Activated CD4-positive, alpha-beta memory T cell treated with anti-CD3 and anti-CD28 coated beads for 36 hours (primary cell): ENCODE data around the gene PPP4R3B. TPM values are rescaled to one million over a fixed set of nuclear protein-coding genes. Genes with fewer than 3 reads are reported as not detected.
"Not testable (repeated sequence)": the region's sequence is repeated elsewhere in the genome, so short reads cannot be mapped to it uniquely, and the experiment has no call there.

Experiments used
- CTCF ChIA-PET: fragments of 350-600 bp; sonication (Branson Sonifier 250); formaldehyde crosslinking; loops from one replicate; lab custom pipeline; 2021; ENCODE audit warnings: antibody characterized with exemption, inconsistent platforms; lab: Charles Lee
- POLR2A ChIA-PET: fragments of 350-600 bp; sonication (Branson Sonifier 250); formaldehyde crosslinking; loops from one replicate; lab custom pipeline; 2021; ENCODE audit warnings: antibody characterized with exemption; lab: Charles Lee
- DNase-seq: peaks from one replicate; pipeline ENCODE4 v3.0.0-alpha.2; 2020
- H3K27ac Mint-ChIP-seq: one replicate; pipeline ENCODE4 v1.8.0; 2021; ENCODE audit warnings: mixed read lengths
- H3K27me3 Mint-ChIP-seq: one replicate; pipeline ENCODE4 v1.8.0; 2021; ENCODE audit warnings: mixed read lengths
- H3K36me3 Mint-ChIP-seq: one replicate; pipeline ENCODE4 v1.8.0; 2021; ENCODE audit warnings: mixed read lengths
- H3K4me1 Mint-ChIP-seq: one replicate; pipeline ENCODE4 v1.8.0; 2021; ENCODE audit warnings: low read depth, mixed read lengths
- H3K4me3 Mint-ChIP-seq: one replicate; pipeline ENCODE4 v1.8.0; 2021; ENCODE audit warnings: mild to moderate bottlenecking, mixed read lengths
- H3K9me3 Mint-ChIP-seq: one replicate; pipeline ENCODE4 v1.8.0; 2021; ENCODE audit warnings: mixed read lengths
- intact Hi-C: fragments of 100-400 bp; cut with micrococcal nuclease; formaldehyde crosslinking; loops from one replicate; pipeline ENCODE4 v1.15.1; 2023
- total RNA-seq, 2 experiments: library from RNA; stranded (reverse); gene quantifications; one replicate each; pipeline ENCODE4 v1.2.3, GENCODE V29; 2021

PPP4R3B gene
- total RNA-seq, 2 experiments from 2014 or later: 62.4 to 65.1 TPM

DNA sequence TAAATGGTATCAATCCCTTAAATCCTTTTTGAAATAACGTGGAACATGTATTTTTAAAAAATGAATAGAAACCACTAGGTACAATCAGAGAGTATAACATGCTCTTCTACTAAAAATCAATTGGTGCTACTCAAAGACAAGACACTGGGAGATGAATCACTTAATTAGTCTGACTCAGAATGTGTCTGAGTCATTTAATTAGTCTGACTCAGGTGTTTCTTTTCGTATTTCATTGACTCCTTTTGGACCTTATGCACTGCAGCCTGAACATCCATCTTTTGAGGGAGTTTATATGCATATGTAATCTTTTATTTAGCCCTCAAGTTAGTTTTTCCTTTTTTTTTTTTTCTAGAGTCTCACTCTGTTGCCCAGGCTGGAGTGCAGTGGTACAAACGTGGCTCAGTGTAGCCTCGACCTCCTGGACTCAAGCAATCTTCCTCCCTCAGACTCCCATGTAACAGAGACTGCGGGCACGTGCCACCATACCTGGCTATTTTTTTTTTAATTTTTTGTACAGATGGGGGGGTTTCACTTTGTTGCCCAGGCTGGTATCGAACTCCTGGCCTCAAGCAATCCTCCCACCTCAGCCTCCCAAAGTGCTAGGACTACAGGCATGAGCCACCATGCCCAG is 26.5 kb downstream of the PPP4R3B start:
- Mint-ChIP-seq H3K27ac (peak overlapping the region; percentile 33), H3K4me3 (no peak overlapping the region), H3K9me3 (no peaks in the 10 kb centered on the region), H3K27me3 (no peaks in the 10 kb centered on the region), H3K36me3 (peaks cover 9% of the 10 kb centered on the region), H3K4me1 (peaks cover 32% of the 10 kb centered on the region)
- ChIA-PET POLR2A (no interaction called here), CTCF (interaction anchor here (0.5 kb wide), 1 partner anchor 8 kb away, joined by 3 read pairs; no protein-coding TSS in a partner anchor)
- no peak for DNase-seq
- intact Hi-C loops: loop anchor here (1.0 to 5.0 kb wide), 3 partner anchors 26 to 72 kb away; partner anchors contain the start of genes CFAP36 and PPP4R3B

DNA sequence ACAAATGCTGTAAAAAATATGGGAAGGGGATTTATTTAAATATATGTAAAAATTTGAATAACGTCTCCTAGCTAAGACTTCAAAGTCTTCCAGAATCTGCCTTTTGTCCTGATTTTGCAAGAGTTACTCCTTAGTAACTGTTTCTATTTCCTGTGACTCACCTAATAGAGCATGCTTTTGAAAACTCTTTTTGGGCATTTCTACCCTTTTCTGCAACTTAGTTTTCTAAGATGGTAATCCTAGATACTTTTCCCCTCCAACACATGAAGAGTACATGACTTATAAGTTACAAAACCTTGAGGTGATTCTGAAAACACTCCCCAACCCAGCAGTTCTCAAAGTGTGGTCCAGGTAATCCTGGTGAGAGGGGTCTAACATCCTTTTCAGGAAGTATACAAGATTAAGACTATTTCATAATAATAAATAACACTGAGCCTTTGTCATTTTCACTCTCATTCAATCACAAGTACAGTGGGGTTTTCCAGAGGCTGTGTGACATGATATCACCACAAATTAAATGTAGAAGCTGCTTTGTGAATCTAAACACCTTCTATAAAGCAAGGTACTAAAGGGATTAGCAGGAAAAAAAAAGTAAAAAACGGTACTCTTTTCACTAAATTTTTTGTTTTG is 31.9 kb downstream of the PPP4R3B start:
- ChIA-PET POLR2A (no interaction called here), CTCF (no interaction called here)
- DNase-seq: no peak
- Mint-ChIP-seq H3K9me3 (no peaks in the 10 kb centered on the region), H3K4me3 (no peak overlapping the region), H3K27ac (peak overlapping the region; percentile 55), H3K36me3 (peaks cover 16% of the 10 kb centered on the region), H3K4me1 (peaks cover 25% of the 10 kb centered on the region), H3K27me3 (no peaks in the 10 kb centered on the region)
- intact Hi-C loops: no loop called here

DNA sequence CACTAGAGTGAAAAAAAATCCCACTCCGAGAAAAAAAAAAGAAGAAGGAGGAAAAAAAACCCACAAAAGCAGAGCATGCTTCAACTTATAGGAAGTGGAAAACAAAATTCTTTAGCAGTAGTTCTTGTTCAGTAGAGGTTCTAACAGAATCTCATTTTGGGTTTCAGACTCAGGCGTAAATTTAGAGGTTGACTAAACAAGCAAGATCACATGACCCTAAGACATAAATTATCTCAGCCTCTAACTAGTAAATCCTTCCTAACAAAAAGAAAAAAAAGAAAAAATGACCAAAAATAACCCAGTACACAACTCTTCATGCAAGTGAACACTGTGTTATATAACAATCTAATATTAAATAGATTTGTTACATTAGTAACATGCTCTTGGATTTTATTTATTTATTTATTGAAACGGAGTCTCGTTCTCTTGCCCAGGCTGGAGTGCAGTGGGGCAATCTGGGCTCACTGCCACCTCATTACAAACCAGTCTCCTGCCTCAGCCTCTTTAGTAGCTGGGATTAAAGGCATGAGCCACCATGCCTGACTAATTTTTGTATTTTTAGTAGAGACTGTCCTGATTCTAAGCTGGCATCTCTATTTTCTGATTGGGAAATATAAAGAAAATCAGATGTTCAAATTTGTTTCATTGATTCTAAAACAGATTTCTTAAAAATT is 35.4 kb downstream of the PPP4R3B start:
- Mint-ChIP-seq H3K9me3 (no peaks in the 10 kb centered on the region), H3K36me3 (peaks cover 27% of the 10 kb centered on the region), H3K4me1 (peaks cover 22% of the 10 kb centered on the region), H3K27me3 (no peaks in the 10 kb centered on the region), H3K4me3 (no peak overlapping the region), H3K27ac (no peak overlapping the region)
- intact Hi-C loops: loop anchor here (5.0 kb wide), 1 partner anchor 35 kb away; the partner anchor contains the start of gene PPP4R3B
- ChIA-PET CTCF (interaction anchor here (0.8 kb wide), 1 partner anchor 15 kb away, joined by 3 read pairs; no protein-coding TSS in a partner anchor), POLR2A (no interaction called here)
- no peak for DNase-seq

DNA sequence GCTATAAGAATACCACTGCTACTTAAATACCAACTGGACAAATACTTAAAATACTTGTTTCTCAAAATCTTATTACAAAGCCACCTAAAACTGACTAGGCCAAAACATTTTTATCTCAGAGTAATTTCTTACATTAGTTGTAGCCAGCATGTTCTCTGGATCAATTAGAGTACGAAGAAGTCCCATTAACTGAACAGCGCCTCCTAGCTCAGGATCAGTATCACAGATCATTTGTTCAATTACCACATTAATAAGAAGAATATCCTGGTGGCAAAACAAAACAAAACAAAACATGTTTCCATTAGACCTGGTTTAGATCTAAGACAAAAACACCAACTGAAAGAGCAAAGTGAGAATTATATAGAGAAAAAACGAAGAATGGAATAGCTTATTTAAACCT is 36.0 kb downstream of the PPP4R3B start:
- Mint-ChIP-seq H3K4me1 (peaks cover 21% of the 10 kb centered on the region), H3K36me3 (peaks cover 28% of the 10 kb centered on the region), H3K4me3 (no peak overlapping the region), H3K27ac (no peak overlapping the region), H3K27me3 (no peaks in the 10 kb centered on the region), H3K9me3 (no peaks in the 10 kb centered on the region)
- DNase-seq: no peak
- POLR2A ChIA-PET: no interaction called here
- intact Hi-C loops: loop anchor here (5.0 kb wide), 1 partner anchor 36 kb away; the partner anchor contains the start of gene PPP4R3B
- CTCF ChIA-PET: interaction anchor here (0.8 kb wide), 1 partner anchor 16 kb away, joined by 3 read pairs; no protein-coding TSS in a partner anchor

DNA sequence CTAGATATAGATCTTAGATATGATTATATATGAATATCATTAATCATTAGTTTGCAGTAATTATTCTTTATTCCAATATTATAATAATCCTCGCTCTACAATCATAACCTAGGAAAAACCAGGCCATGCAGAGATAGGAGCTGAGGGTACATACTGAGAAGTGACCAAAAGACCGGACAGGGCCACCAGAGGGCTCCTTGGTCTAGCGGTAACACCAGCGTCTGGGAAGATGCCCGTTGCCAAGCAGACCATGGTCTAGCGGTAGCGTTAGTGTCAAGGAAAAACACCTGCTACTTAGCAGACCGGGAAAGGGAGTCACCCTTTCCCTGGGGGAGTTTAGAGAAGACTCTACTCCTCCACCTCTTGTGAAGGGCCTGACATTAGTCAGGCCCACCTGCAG is 48.4 kb downstream of the PPP4R3B start:
- H3K9me3 Mint-ChIP-seq, DNase-seq, intact Hi-C loops, H3K4me1 Mint-ChIP-seq, H3K27me3 Mint-ChIP-seq, POLR2A ChIA-PET, H3K27ac Mint-ChIP-seq, H3K4me3 Mint-ChIP-seq: not testable (repeated sequence)
- H3K36me3 Mint-ChIP-seq: peaks cover 32% of the 10 kb centered on the region
- CTCF ChIA-PET: interaction anchor here (1.8 kb wide), 1 partner anchor 13 kb away, joined by 4 read pairs; no protein-coding TSS in a partner anchor

DNA sequence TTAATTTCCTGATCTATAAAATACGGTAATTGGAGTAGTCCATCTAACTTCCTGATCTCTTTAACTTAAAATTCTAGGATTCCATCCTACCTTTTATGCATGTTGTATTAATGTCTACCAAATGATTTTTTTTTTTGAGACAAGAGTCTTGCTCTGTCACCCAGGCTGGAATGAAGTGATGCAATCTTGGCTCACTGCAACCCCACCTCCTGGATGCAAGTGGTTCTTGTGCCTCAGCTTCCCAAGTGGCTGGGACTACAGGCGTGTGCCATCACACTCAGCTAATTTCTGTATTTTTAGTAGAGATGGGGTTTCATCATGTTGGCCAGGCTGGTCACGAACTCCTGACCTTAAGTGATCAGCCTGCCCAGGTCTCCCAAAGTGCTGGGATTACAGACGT is 50.1 kb downstream of the PPP4R3B start:
- POLR2A ChIA-PET: interaction anchor here (0.7 kb wide), 1 partner anchor 1625 kb away, joined by 3 read pairs; no protein-coding TSS in a partner anchor
- Mint-ChIP-seq H3K27ac (peak overlapping the region; percentile 33), H3K27me3 (no peaks in the 10 kb centered on the region), H3K9me3 (no peaks in the 10 kb centered on the region), H3K4me1 (peaks cover 9% of the 10 kb centered on the region), H3K4me3 (no peak overlapping the region), H3K36me3 (peaks cover 39% of the 10 kb centered on the region)
- CTCF ChIA-PET: interaction anchor here (1.8 kb wide), 1 partner anchor 11 kb away, joined by 4 read pairs; no protein-coding TSS in a partner anchor
- intact Hi-C loops: no loop called here
- no peak for DNase-seq

DNA sequence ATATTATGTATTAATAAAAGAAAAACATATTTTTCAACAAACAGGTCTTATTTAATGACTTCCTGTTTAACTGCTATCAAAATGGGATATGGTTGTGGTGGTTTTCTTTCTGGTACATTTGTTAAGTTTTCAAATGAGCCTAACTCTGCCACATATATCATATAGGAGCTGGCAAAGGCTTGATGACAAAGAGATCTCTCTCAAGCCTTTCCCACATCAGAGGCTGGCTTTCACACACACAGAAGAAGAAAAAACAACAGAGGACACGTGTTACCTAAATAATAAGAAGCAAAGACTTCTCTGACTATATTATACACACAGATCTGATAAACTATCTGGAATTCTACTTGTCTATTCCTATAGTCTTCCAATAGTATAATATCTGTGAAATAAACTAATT is 51.8 kb downstream of the PPP4R3B start:
- Mint-ChIP-seq H3K9me3 (peaks cover 6% of the 10 kb centered on the region), H3K4me1 (peaks cover 9% of the 10 kb centered on the region), H3K27ac (peak overlapping the region; percentile 11), H3K4me3 (no peak overlapping the region), H3K36me3 (peaks cover 55% of the 10 kb centered on the region), H3K27me3 (no peaks in the 10 kb centered on the region)
- DNase-seq: no peak
- intact Hi-C loops: no loop called here
- POLR2A ChIA-PET: no interaction called here
- CTCF ChIA-PET: no interaction called here

DNA sequence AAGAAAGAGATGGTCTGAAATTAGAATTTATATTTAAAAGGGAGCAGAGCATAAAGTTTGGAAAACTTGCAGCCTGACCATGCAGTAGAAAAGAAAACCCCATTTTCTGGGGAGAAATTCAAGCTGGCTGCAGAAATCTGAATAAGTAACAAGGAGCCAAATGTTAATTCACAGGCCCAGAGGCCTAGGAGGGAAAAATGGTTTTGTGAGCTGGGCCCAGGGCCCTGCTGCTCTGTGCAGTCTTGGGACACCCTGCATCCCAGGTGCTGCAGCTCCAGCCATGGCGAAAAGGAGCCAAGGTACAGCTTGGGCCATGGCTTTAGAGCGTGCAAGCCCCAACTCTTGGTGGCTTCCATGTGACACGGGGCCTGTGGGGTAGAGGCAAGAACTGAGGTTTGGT is 56.6 kb downstream of the PPP4R3B start:
- H3K4me1 Mint-ChIP-seq: peaks cover 2% of the 10 kb centered on the region
- no peak overlapping the region for H3K27ac Mint-ChIP-seq
- H3K27me3 Mint-ChIP-seq: no peaks in the 10 kb centered on the region
- no peak for DNase-seq
- H3K36me3 Mint-ChIP-seq: peaks cover 58% of the 10 kb centered on the region
- ChIA-PET CTCF (no interaction called here), POLR2A (interaction anchor here (0.6 kb wide), 1 partner anchor 146 kb away, joined by 4 read pairs; no protein-coding TSS in a partner anchor)
- intact Hi-C loops: no loop called here
- peaks cover 6% of the 10 kb centered on the region for H3K9me3 Mint-ChIP-seq
- no peak overlapping the region for H3K4me3 Mint-ChIP-seq

DNA sequence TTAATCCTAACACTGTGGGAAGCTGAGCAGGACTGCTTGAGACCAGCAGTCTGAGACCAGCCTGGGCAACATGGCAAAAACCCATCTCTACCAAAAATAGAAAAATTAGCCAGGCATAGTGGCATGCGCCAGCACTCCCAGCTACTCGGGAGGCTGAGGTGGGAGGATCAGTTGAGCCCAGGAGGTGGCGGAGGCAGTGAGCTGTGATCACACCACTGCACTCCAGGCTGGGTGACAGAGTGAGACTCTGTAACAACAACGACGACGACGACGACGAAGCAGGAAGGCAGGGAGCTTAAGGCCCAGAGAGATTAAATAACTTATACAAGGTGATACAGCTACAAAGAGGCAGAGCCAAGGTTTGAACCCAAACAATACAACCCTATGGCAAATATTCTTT is 60.6 kb downstream of the PPP4R3B start:
- Mint-ChIP-seq H3K9me3 (peaks cover 5% of the 10 kb centered on the region), H3K27ac (no peak overlapping the region), H3K4me3 (no peak overlapping the region), H3K27me3 (no peaks in the 10 kb centered on the region), H3K4me1 (no peaks in the 10 kb centered on the region), H3K36me3 (peaks cover 45% of the 10 kb centered on the region)
- ChIA-PET POLR2A (no interaction called here), CTCF (no interaction called here)
- DNase-seq: no peak
- intact Hi-C loops: no loop called here

DNA sequence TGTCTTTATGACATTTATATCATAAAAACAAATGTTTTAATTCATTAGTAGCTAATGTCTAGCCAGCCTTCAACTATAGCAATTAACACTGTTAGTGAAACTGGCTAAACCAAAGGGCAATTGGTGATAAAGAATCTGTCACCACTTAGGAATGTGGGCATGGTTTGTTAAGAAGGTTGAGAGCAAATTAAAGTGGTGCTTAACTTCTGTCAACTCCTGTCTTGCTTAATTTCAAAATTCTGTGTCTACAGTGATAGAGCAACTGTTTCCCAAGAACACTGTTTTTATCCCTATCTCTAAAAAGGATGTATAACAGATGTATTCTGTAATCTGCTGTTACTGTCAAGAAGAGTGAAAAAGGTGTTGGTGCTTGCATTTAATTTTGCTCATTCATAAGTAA is 61.4 kb downstream of the PPP4R3B start:
- CTCF ChIA-PET: interaction anchor here (1.1 kb wide), 1 partner anchor 12 kb away, joined by 4 read pairs; no protein-coding TSS in a partner anchor

DNA sequence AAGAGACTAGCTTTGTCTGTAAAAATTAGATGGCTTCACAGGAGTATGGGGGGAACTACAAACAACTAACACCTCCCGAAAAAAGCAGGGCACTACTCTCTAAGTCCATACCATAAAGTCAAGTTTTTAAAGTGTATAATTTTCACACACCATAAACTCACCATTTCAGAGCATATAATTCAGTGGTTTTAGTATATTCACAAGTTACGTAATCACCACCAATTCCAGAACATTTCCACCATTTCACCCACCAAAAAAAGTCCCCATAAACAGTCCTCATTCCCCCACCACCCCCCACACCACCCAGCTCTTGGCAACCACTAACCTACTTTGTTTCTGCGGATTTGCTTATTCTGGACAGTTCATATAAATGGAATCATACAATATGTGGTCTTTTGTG is 64.1 kb downstream of the PPP4R3B start:
- POLR2A ChIA-PET: no interaction called here
- H3K27ac Mint-ChIP-seq: no peak overlapping the region
- H3K27me3 Mint-ChIP-seq: no peaks in the 10 kb centered on the region
- no peak for DNase-seq
- intact Hi-C loops: loop anchor here (5.0 kb wide), 1 partner anchor 49 kb away; no protein-coding TSS in a partner anchor
- H3K4me3 Mint-ChIP-seq: no peak overlapping the region
- H3K9me3 Mint-ChIP-seq: no peaks in the 10 kb centered on the region
- H3K36me3 Mint-ChIP-seq: peaks cover 28% of the 10 kb centered on the region
- H3K4me1 Mint-ChIP-seq: no peaks in the 10 kb centered on the region
- CTCF ChIA-PET: no interaction called here

More for the DNA sequence above, 61.4 kb downstream of the PPP4R3B start:
- Mint-ChIP-seq H3K4me1 (no peaks in the 10 kb centered on the region), H3K9me3 (no peaks in the 10 kb centered on the region), H3K27ac (no peak overlapping the region), H3K27me3 (no peaks in the 10 kb centered on the region), H3K36me3 (peaks cover 36% of the 10 kb centered on the region), H3K4me3 (no peak overlapping the region)
- DNase-seq: no peak
- intact Hi-C loops: no loop called here
- POLR2A ChIA-PET: no interaction called here
